WTC11 (cell line): ENCODE data around the gene PTCH1.

Experiments used
- ESRRA ChIP-seq: sonication (generic); formaldehyde crosslinking; IDR thresholded peaks from 2 replicates; pipeline ENCODE4 v1.8.1; 2022; ENCODE audit warnings: mild to moderate bottlenecking, missing genetic modification reagents, borderline replicate concordance
- USF2 ChIP-seq: sonication (generic); formaldehyde crosslinking; IDR thresholded peaks from 2 replicates; pipeline ENCODE4 v1.8.1; 2023; ENCODE audit warnings: mild to moderate bottlenecking, missing genetic modification reagents, moderate library complexity
- TF ChIP-seq, protein P1 (sequence below): fragments of 200-600 bp; IDR thresholded peaks from 2 replicates; pipeline ENCODE4 v1.8.0; 2022; ENCODE audit warnings: antibody characterized with exemption
- TF ChIP-seq, protein P2 (sequence below): sonication (generic); formaldehyde crosslinking; conservative IDR thresholded peaks from 2 replicates; pipeline ENCODE4 v1.8.1; 2022; ENCODE audit warnings: mild to moderate bottlenecking, missing genetic modification reagents
- TF ChIP-seq, protein P3 (sequence below): sonication (generic); formaldehyde crosslinking; IDR thresholded peaks from 2 replicates; pipeline ENCODE4 v1.8.1; 2022; ENCODE audit warnings: low read depth, missing genetic modification reagents, borderline replicate concordance

DNA sequence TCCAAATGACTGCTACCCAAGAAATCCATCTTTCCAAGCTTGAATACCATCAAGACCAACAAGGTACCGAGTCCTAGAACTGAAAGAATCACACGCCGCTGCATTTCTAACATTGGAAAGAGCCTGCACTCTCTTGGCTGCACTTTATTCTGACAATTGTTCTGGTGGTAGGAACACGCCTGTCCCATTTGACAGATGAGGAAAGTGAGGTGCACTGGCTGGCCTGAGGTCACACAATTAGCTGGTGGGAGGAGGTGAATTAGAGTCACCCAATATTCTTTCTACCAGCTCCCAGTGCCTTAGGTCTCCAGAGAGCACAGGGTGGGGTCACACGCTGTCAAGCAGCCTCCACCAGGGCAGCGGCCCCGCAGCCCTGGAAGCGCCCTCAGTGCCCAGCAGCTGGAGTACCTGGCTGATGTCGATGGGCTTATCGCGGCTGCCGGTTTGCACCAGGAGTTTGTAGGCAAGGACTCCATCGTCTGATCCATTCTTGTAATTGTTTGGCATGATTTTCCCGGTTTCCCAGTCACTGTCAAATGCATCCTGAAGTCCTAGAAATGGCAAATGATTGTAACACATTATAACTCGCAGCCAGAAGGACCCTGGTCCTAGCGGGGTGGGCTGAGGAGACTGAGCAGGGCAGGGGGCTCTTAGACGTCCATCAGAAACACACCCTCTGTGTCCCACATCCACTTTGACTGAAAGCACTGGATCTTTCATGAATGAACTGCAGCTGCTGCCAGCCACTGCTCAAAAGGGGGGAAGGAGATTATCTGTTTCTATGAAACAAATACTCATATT lies 55.1 kb downstream of the PTCH1 start:
- no peak for TF ChIP-seq USF2 (CRISPR knock-in tag)
- TF ChIP-seq, protein P1, sequence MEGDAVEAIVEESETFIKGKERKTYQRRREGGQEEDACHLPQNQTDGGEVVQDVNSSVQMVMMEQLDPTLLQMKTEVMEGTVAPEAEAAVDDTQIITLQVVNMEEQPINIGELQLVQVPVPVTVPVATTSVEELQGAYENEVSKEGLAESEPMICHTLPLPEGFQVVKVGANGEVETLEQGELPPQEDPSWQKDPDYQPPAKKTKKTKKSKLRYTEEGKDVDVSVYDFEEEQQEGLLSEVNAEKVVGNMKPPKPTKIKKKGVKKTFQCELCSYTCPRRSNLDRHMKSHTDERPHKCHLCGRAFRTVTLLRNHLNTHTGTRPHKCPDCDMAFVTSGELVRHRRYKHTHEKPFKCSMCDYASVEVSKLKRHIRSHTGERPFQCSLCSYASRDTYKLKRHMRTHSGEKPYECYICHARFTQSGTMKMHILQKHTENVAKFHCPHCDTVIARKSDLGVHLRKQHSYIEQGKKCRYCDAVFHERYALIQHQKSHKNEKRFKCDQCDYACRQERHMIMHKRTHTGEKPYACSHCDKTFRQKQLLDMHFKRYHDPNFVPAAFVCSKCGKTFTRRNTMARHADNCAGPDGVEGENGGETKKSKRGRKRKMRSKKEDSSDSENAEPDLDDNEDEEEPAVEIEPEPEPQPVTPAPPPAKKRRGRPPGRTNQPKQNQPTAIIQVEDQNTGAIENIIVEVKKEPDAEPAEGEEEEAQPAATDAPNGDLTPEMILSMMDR = no peak
- TF ChIP-seq ESRRA = no peak
- TF ChIP-seq, protein P2, sequence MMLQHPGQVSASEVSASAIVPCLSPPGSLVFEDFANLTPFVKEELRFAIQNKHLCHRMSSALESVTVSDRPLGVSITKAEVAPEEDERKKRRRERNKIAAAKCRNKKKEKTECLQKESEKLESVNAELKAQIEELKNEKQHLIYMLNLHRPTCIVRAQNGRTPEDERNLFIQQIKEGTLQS (CRISPR knock-in tag) = no peak
- TF ChIP-seq, protein P3, sequence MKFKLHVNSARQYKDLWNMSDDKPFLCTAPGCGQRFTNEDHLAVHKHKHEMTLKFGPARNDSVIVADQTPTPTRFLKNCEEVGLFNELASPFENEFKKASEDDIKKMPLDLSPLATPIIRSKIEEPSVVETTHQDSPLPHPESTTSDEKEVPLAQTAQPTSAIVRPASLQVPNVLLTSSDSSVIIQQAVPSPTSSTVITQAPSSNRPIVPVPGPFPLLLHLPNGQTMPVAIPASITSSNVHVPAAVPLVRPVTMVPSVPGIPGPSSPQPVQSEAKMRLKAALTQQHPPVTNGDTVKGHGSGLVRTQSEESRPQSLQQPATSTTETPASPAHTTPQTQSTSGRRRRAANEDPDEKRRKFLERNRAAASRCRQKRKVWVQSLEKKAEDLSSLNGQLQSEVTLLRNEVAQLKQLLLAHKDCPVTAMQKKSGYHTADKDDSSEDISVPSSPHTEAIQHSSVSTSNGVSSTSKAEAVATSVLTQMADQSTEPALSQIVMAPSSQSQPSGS (CRISPR knock-in tag) = no peak
